Measurements from ENCODE around the gene MREG.

Gene MREG

DNA sequence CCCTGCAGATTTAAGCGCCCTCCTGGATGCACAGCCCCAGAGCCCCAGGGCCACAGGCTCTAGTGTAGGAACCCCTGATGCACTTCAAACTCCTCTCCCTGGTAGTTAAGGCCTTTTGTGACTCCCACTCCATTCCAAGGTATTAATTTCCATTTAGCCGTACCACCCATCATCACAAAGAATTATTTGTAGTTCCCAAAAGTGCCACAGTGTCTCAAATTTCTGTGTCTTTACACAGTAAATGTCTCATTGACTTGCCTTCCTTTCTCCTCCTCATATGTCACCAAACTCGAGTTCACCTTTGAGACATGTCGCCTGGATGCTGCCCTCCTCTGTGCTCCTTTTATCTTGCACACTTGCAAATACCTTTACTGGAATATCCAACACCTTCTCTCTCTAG, 42.3 kb upstream of the MREG start:
- TF ChIP-seq SIN3A (IDR thresholded peaks at IDR 0.05; ENCODE audit: borderline replicate concordance, insufficient read depth, low read length) = no peak
- no peak for TF ChIP-seq FOXP2 (optimal IDR thresholded peaks at IDR 0.05; ENCODE audit: borderline replicate concordance, extremely low read depth, extremely low read length, insufficient read depth)
- TF ChIP-seq, protein P1, sequence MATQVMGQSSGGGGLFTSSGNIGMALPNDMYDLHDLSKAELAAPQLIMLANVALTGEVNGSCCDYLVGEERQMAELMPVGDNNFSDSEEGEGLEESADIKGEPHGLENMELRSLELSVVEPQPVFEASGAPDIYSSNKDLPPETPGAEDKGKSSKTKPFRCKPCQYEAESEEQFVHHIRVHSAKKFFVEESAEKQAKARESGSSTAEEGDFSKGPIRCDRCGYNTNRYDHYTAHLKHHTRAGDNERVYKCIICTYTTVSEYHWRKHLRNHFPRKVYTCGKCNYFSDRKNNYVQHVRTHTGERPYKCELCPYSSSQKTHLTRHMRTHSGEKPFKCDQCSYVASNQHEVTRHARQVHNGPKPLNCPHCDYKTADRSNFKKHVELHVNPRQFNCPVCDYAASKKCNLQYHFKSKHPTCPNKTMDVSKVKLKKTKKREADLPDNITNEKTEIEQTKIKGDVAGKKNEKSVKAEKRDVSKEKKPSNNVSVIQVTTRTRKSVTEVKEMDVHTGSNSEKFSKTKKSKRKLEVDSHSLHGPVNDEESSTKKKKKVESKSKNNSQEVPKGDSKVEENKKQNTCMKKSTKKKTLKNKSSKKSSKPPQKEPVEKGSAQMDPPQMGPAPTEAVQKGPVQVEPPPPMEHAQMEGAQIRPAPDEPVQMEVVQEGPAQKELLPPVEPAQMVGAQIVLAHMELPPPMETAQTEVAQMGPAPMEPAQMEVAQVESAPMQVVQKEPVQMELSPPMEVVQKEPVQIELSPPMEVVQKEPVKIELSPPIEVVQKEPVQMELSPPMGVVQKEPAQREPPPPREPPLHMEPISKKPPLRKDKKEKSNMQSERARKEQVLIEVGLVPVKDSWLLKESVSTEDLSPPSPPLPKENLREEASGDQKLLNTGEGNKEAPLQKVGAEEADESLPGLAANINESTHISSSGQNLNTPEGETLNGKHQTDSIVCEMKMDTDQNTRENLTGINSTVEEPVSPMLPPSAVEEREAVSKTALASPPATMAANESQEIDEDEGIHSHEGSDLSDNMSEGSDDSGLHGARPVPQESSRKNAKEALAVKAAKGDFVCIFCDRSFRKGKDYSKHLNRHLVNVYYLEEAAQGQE (IDR thresholded peaks at IDR 0.05; ENCODE audit: insufficient read depth in 1 of 2, low read depth in 2 of 2, low read length in 2 of 2) = no peak
- no peak for TF ChIP-seq POLR2AphosphoS5 (IDR thresholded peaks at IDR 0.05; ENCODE audit: low read depth, low read length)
- no peak for TF ChIP-seq TAF1 (IDR thresholded peaks at IDR 0.05; ENCODE audit: borderline replicate concordance, insufficient read depth, low read length)

DNA sequence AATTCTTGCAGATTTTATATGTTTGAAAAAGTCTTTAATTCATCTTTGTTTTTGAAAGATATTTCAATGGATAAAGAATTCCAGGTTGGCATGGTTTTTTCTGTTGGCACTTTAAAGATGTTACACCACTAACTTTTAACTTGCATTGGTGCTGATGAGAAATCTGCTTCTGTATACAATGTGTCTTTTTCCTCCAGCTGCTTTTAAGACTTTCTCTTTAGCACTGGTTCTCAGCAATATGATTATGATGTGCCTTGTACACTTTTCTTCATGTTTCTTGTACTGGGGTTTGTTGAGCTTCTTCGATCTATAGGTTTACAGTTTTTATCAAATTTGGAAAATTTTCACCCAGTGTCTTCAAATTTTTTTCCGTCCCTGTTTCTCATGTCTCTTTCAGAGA, 39.1 kb upstream of the MREG start:
- TF ChIP-seq, protein P1 (IDR thresholded peaks at IDR 0.05; ENCODE audit: insufficient read depth in 1 of 2, low read depth in 2 of 2, low read length in 2 of 2) = no peak
- TF ChIP-seq FOXP2 (optimal IDR thresholded peaks at IDR 0.05; ENCODE audit: borderline replicate concordance, extremely low read depth, extremely low read length, insufficient read depth) = no peak
- TF ChIP-seq TAF1 (IDR thresholded peaks at IDR 0.05; ENCODE audit: borderline replicate concordance, insufficient read depth, low read length) = no peak
- TF ChIP-seq POLR2AphosphoS5 (IDR thresholded peaks at IDR 0.05; ENCODE audit: low read depth, low read length) = no peak
- TF ChIP-seq SIN3A (IDR thresholded peaks at IDR 0.05; ENCODE audit: borderline replicate concordance, insufficient read depth, low read length) = no peak

GRCh38 chr2:216051350-216051749, 38.0 kb upstream of the MREG start:
- TF ChIP-seq SIN3A (IDR thresholded peaks at IDR 0.05; ENCODE audit: borderline replicate concordance, insufficient read depth, low read length) = no peak
- TF ChIP-seq POLR2AphosphoS5 (IDR thresholded peaks at IDR 0.05; ENCODE audit: low read depth, low read length) = no peak
- no peak for TF ChIP-seq TAF1 (IDR thresholded peaks at IDR 0.05; ENCODE audit: borderline replicate concordance, insufficient read depth, low read length)
- TF ChIP-seq, protein P1 (IDR thresholded peaks at IDR 0.05; ENCODE audit: insufficient read depth in 1 of 2, low read depth in 2 of 2, low read length in 2 of 2) = no peak
- no peak for TF ChIP-seq FOXP2 (optimal IDR thresholded peaks at IDR 0.05; ENCODE audit: borderline replicate concordance, extremely low read depth, extremely low read length, insufficient read depth)

- TF ChIP-seq, protein P1 (IDR thresholded peaks at IDR 0.05; ENCODE audit: insufficient read depth in 1 of 2, low read depth in 2 of 2, low read length in 2 of 2) = no peak
- no peak for TF ChIP-seq POLR2AphosphoS5 (IDR thresholded peaks at IDR 0.05; ENCODE audit: low read depth, low read length)
- no peak for TF ChIP-seq TAF1 (IDR thresholded peaks at IDR 0.05; ENCODE audit: borderline replicate concordance, insufficient read depth, low read length)
- TF ChIP-seq FOXP2 (optimal IDR thresholded peaks at IDR 0.05; ENCODE audit: borderline replicate concordance, extremely low read depth, extremely low read length, insufficient read depth) = no peak
- no peak for TF ChIP-seq SIN3A (IDR thresholded peaks at IDR 0.05; ENCODE audit: borderline replicate concordance, insufficient read depth, low read length)
These were observed 36.1 kb upstream of the MREG start for GRCh38 chr2:216049452-216049851.

- TF ChIP-seq SIN3A (IDR thresholded peaks at IDR 0.05; ENCODE audit: borderline replicate concordance, insufficient read depth, low read length) (no peak), POLR2AphosphoS5 (IDR thresholded peaks at IDR 0.05; ENCODE audit: low read depth, low read length) (no peak), TAF1 (IDR thresholded peaks at IDR 0.05; ENCODE audit: borderline replicate concordance, insufficient read depth, low read length) (no peak), FOXP2 (optimal IDR thresholded peaks at IDR 0.05; ENCODE audit: borderline replicate concordance, extremely low read depth, extremely low read length, insufficient read depth) (no peak)
- TF ChIP-seq, protein P1 (IDR thresholded peaks at IDR 0.05; ENCODE audit: insufficient read depth in 1 of 2, low read depth in 2 of 2, low read length in 2 of 2) = no peak
These were observed 34.0 kb upstream of the MREG start for GRCh38 chr2:216047397-216047796.

All from PFSK-1 (cell line).